ENCODE results near the gene ARPC2.

Gene ARPC2

GRCh38 chr2:218223046-218223445 lies 6.1 kb downstream of the ARPC2 start:
- H3K4me3 ChIP-seq (ENCODE audit: control insufficient read depth, low read depth, low read length): no peak overlapping the region
- TF ChIP-seq CTCF (conservative IDR thresholded peaks at IDR 0.05; ENCODE audit: control insufficient read depth, insufficient read depth, low read depth, low read length): no peak
- DNase-seq (ENCODE audit: low read depth): peak; percentile 25

- TF ChIP-seq CTCF (conservative IDR thresholded peaks at IDR 0.05; ENCODE audit: control insufficient read depth, insufficient read depth, low read depth, low read length): no peak
- no peak overlapping the region for H3K4me3 ChIP-seq (ENCODE audit: control insufficient read depth, low read depth, low read length)
- DNase-seq (ENCODE audit: low read depth): no peak
These were observed 7.2 kb downstream of the ARPC2 start for GRCh38 chr2:218224186-218224585.

- no peak for TF ChIP-seq CTCF (conservative IDR thresholded peaks at IDR 0.05; ENCODE audit: control insufficient read depth, insufficient read depth, low read depth, low read length)
- no peak overlapping the region for H3K4me3 ChIP-seq (ENCODE audit: control insufficient read depth, low read depth, low read length)
These were observed 9.9 kb downstream of the ARPC2 start for GRCh38 chr2:218226903-218227302.

GRCh38 chr2:218228366-218229090 lies 11.5 kb downstream of the ARPC2 start:
- no peak overlapping the region for H3K4me3 ChIP-seq (ENCODE audit: control insufficient read depth, low read depth, low read length)
- peak; percentile 33 for DNase-seq (ENCODE audit: low read depth)
- TF ChIP-seq CTCF (conservative IDR thresholded peaks at IDR 0.05; ENCODE audit: control insufficient read depth, insufficient read depth, low read depth, low read length): no peak

More at GRCh38 chr2:218226903-218227302, 9.9 kb downstream of the ARPC2 start:
- DNase-seq (ENCODE audit: low read depth): no peak

- no peak for TF ChIP-seq CTCF (conservative IDR thresholded peaks at IDR 0.05; ENCODE audit: control insufficient read depth, insufficient read depth, low read depth, low read length)
- peak; percentile 74 for DNase-seq (ENCODE audit: low read depth)
- no peak overlapping the region for H3K4me3 ChIP-seq (ENCODE audit: control insufficient read depth, low read depth, low read length)
These were observed 12.2 kb downstream of the ARPC2 start for GRCh38 chr2:218229239-218229638.

GRCh38 chr2:218229851-218230250 lies 12.9 kb downstream of the ARPC2 start:
- H3K4me3 ChIP-seq (ENCODE audit: control insufficient read depth, low read depth, low read length): no peak overlapping the region
- TF ChIP-seq CTCF (conservative IDR thresholded peaks at IDR 0.05; ENCODE audit: control insufficient read depth, insufficient read depth, low read depth, low read length): no peak
- no peak for DNase-seq (ENCODE audit: low read depth)

Data from fibroblast of mammary gland (primary cell).